DND-41 (cell line): ENCODE data around the gene FAM43A.

ENCODE experiments used
- EZH2 ChIP-seq: IDR thresholded peaks from 3 replicates; pipeline ENCODE4 v1.6.1; 2012; ENCODE audit warnings: borderline replicate concordance, low read depth, mild to moderate bottlenecking, moderate library complexity, low read length, inconsistent platforms; ENCODE audit not compliant: severe bottlenecking
- TF ChIP-seq, protein P1 (sequence below): IDR thresholded peaks from 2 replicates; pipeline ENCODE4 v1.5.1; 2012; ENCODE audit warnings: borderline replicate concordance, low read length, moderate library complexity, mild to moderate bottlenecking; ENCODE audit not compliant: poor library complexity, severe bottlenecking; ENCODE audit errors: extremely low read depth

GRCh38 chr3:194659778-194660177 is 25.9 kb upstream of the FAM43A start:
- TF ChIP-seq, protein P1, sequence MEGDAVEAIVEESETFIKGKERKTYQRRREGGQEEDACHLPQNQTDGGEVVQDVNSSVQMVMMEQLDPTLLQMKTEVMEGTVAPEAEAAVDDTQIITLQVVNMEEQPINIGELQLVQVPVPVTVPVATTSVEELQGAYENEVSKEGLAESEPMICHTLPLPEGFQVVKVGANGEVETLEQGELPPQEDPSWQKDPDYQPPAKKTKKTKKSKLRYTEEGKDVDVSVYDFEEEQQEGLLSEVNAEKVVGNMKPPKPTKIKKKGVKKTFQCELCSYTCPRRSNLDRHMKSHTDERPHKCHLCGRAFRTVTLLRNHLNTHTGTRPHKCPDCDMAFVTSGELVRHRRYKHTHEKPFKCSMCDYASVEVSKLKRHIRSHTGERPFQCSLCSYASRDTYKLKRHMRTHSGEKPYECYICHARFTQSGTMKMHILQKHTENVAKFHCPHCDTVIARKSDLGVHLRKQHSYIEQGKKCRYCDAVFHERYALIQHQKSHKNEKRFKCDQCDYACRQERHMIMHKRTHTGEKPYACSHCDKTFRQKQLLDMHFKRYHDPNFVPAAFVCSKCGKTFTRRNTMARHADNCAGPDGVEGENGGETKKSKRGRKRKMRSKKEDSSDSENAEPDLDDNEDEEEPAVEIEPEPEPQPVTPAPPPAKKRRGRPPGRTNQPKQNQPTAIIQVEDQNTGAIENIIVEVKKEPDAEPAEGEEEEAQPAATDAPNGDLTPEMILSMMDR, result no peak
- TF ChIP-seq EZH2, result no peak
